Natural killer cell (primary cell): Measurements from ENCODE around the gene SFTPA1. TPM values are rescaled to one million over a fixed set of nuclear protein-coding genes. Genes with fewer than 3 reads are reported as not detected.
A peak's percentile ranks its signal among the peaks of the same experiment; 100 is the strongest.
"Not testable (repeated sequence)": the region's sequence is repeated elsewhere in the genome, so short reads cannot be mapped to it uniquely, and the experiment has no call there.

Experiments used
- ATAC-seq, 3 donors: fragments of 150-1000 bp in 2 of 3; fragments of 200-7000 bp in 1 of 3; cut with Tn5 transposase; 1 replicate in 1 of 3; 2 replicates in 2 of 3; pipeline ENCODE4 v1.10.0; 2021; ENCODE audit warnings: mild to moderate bottlenecking in 2 of 3, moderate library complexity in 2 of 3
- DNase-seq, 2 donors: peaks; one replicate each; pipeline versions ENCODE4 v3.0.0 to v3.0.0-alpha.2; 2013 to 2021; ENCODE audit warnings: mixed read lengths in 1 of 2
- H3K27ac ChIP-seq: one replicate; pipeline ENCODE4 v1.5.1; 2013; ENCODE audit warnings: mild to moderate bottlenecking, low read length
- H3K27me3 ChIP-seq: one replicate; pipeline ENCODE4 v1.6.1; 2013; ENCODE audit warnings: low read length; ENCODE audit not compliant: control insufficient read depth, insufficient read depth
- H3K36me3 ChIP-seq: one replicate; pipeline ENCODE4 v1.6.1; 2013; ENCODE audit warnings: low read length; ENCODE audit not compliant: control insufficient read depth, insufficient read depth
- H3K4me1 ChIP-seq: one replicate; pipeline ENCODE4 v1.6.1; 2013; ENCODE audit warnings: low read length; ENCODE audit not compliant: control insufficient read depth, insufficient read depth
- H3K4me3 ChIP-seq: one replicate; pipeline ENCODE4 v1.5.1; 2013; ENCODE audit warnings: low read length
- H3K9me3 ChIP-seq: one replicate; pipeline ENCODE4 v1.6.1; 2013; ENCODE audit warnings: low read length; ENCODE audit not compliant: control insufficient read depth, insufficient read depth
- H3K27ac Mint-ChIP-seq, 2 donors: one replicate each; pipeline ENCODE4 v1.8.0; 2022; ENCODE audit warnings: mild to moderate bottlenecking in 2 of 2, mixed read lengths in 2 of 2, moderate library complexity in 1 of 2
- H3K27me3 Mint-ChIP-seq, 2 donors: one replicate each; pipeline ENCODE4 v1.8.0; 2022; ENCODE audit warnings: low read depth in 2 of 2, mixed read lengths in 2 of 2
- H3K36me3 Mint-ChIP-seq: one replicate; pipeline ENCODE4 v1.8.0; 2022; ENCODE audit warnings: mixed read lengths
- H3K4me1 Mint-ChIP-seq, 2 donors: one replicate each; pipeline ENCODE4 v1.8.0; 2022; ENCODE audit warnings: mixed read lengths in 2 of 2
- H3K4me3 Mint-ChIP-seq: one replicate; pipeline ENCODE4 v1.8.0; 2022; ENCODE audit warnings: mild to moderate bottlenecking, moderate library complexity, mixed read lengths
- H3K9me3 Mint-ChIP-seq, 2 donors: one replicate each; pipeline ENCODE4 v1.8.0; 2022; ENCODE audit warnings: mixed read lengths in 2 of 2
- WGBS: methylation state at CpG from one replicate; pipeline ENCODE4 v1.1.7; 2013; ENCODE audit warnings: missing lambda C conversion rate; ENCODE audit not compliant: insufficient coverage; 5-methylcytosine and 5-hydroxymethylcytosine counted together
- intact Hi-C: fragments of 100-400 bp; cut with micrococcal nuclease; formaldehyde crosslinking; loops from one replicate; pipeline ENCODE4 v1.14.2; 2022
- total RNA-seq, 4 donors: library from RNA; stranded (reverse); fragments of 120-200 nt in 1 of 4; gene quantifications; one replicate each; pipeline versions ENCODE4 v1.2.3 to v1.2.4, GENCODE V29; 2013 to 2022
- TF ChIP-seq, protein P1 (sequence below): fragments of 200-600 bp; IDR thresholded peaks from one replicate; pipeline ENCODE4 v1.8.0; 2022; ENCODE audit warnings: antibody characterized with exemption

The SFTPA1 gene
- total RNA-seq, 3 donors from 2014 or later (not counting 1 experiment from before 2014, with no cell fraction given) = not detected

DNA sequence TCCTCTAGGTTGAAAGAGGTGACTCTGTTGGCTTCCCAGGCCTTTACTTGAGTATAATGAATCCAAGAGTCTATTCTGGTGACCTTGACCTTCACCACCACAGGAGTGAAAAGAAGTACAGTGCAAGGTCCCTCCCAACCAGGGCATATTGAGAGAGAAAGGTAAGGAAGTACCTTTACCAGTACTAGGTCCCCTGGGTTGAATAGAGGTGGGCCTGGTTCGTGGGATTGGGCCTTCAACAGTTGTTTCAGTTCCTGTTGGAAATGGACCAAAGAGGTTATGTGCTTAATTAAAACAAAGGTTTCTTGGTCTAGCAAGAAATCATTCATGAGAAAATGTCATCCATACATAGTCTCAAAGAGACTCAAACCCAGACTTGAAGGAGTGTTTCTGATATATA, 6.4 kb upstream of the SFTPA1 start:
- Mint-ChIP-seq H3K36me3 (no peaks in the 10 kb centered on the region), H3K27ac (no peak overlapping the region), H3K4me1 (no peaks in the 10 kb centered on the region), H3K9me3 (no peaks in the 10 kb centered on the region), H3K27me3 (peaks cover 10 to 13% of the 10 kb centered on the region in 2 donors), H3K4me3 (no peak overlapping the region)
- no peaks in the 10 kb centered on the region for H3K27me3 ChIP-seq
- H3K9me3 ChIP-seq = no peaks in the 10 kb centered on the region
- intact Hi-C loops = loop anchor here (10.0 kb wide), 1 partner anchor 229 kb away; no protein-coding TSS in a partner anchor
- ATAC-seq = no peak
- 38% methylated on average over 1 of the region's 1 CpG for WGBS
- H3K36me3 ChIP-seq = no peaks in the 10 kb centered on the region
- TF ChIP-seq, protein P1, sequence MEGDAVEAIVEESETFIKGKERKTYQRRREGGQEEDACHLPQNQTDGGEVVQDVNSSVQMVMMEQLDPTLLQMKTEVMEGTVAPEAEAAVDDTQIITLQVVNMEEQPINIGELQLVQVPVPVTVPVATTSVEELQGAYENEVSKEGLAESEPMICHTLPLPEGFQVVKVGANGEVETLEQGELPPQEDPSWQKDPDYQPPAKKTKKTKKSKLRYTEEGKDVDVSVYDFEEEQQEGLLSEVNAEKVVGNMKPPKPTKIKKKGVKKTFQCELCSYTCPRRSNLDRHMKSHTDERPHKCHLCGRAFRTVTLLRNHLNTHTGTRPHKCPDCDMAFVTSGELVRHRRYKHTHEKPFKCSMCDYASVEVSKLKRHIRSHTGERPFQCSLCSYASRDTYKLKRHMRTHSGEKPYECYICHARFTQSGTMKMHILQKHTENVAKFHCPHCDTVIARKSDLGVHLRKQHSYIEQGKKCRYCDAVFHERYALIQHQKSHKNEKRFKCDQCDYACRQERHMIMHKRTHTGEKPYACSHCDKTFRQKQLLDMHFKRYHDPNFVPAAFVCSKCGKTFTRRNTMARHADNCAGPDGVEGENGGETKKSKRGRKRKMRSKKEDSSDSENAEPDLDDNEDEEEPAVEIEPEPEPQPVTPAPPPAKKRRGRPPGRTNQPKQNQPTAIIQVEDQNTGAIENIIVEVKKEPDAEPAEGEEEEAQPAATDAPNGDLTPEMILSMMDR = no peak
- no peak overlapping the region for H3K4me3 ChIP-seq
- DNase-seq = no peak
- no peak overlapping the region for H3K27ac ChIP-seq
- no peaks in the 10 kb centered on the region for H3K4me1 ChIP-seq

DNA sequence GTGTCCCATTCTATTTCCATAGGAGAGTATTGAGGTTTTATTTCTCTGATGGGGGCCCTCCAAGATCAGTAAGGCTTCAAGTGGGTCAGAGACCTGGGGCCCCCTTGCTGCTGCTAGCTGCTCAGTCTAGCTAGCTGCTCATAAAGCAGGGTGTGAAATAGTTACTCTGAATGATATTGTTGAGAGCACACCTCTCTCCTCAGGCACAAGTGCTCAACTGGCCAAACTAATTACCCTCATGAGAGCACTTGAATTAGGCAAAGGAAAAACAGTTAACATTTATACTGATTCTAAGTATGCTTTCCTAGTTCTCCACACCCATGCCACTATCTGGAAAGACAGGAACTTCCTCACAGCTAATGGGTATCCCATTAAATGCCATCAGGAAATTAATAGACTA, 5.4 kb upstream of the SFTPA1 start:
- H3K27ac Mint-ChIP-seq = no peak overlapping the region
- no peak overlapping the region for H3K4me3 Mint-ChIP-seq
- peaks cover 5 to 10% of the 10 kb centered on the region in 2 donors for H3K27me3 Mint-ChIP-seq
- ATAC-seq (no peak), DNase-seq (no peak)
- no peaks in the 10 kb centered on the region for H3K9me3 ChIP-seq
- H3K4me1 Mint-ChIP-seq = no peaks in the 10 kb centered on the region
- no peaks in the 10 kb centered on the region for H3K9me3 Mint-ChIP-seq
- H3K36me3 ChIP-seq = no peaks in the 10 kb centered on the region
- intact Hi-C loops = loop anchor here (10.0 kb wide), 1 partner anchor 231 kb away; no protein-coding TSS in a partner anchor
- H3K27ac ChIP-seq = no peak overlapping the region
- no peaks in the 10 kb centered on the region for H3K4me1 ChIP-seq
- TF ChIP-seq, protein P1 = no peak
- H3K27me3 ChIP-seq = no peaks in the 10 kb centered on the region
- no peak overlapping the region for H3K4me3 ChIP-seq
- no peaks in the 10 kb centered on the region for H3K36me3 Mint-ChIP-seq

DNA sequence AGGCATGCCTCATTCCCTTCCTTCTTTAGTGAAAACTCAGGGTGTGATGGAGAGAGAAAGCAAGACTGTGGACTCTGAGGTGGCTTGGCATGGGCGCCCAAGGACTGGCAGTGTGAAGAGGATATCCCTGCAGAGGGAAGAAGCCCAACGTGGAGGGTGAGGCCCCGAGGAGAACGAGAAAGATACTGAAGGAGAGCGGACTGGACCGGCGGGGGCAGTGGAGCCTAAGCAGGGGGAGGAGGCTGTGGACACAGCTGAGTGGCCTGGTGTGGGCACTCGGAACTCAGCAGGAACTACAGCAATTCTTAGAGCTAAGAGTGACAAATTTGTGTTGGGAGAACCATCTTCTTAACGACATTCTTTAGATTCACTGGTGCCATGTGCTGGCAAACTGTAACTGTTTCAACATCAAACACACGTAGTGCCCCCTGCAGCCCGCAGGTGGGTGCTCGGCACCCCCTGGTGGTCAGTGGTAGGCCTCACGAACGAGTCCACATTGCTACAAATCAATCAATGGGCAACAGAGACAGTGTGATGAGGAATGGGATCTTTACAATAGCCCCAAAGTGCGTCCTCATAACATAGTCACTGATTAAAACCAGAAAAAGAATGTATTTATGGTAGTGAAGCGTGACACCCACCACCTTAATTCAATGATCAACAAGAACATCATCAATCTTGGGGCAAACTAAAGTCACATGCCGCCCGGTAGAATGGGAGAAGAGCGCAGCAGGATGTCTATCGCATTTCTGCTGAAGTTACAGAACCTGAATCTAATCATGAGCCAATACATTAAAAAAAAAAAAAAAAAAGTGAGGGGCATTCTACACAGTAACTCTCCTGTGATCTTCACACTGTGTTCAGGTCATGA, 2.0 kb upstream of the SFTPA1 start:
- H3K9me3 Mint-ChIP-seq = no peaks in the 10 kb centered on the region
- peak in 1 of 2 donors; percentile 55 for DNase-seq
- H3K4me1 Mint-ChIP-seq = no peaks in the 10 kb centered on the region
- H3K4me3 Mint-ChIP-seq = no peak overlapping the region
- TF ChIP-seq, protein P1 = peak; percentile 34
- no peaks in the 10 kb centered on the region for H3K27me3 ChIP-seq
- H3K27ac Mint-ChIP-seq = no peak overlapping the region
- intact Hi-C loops = loop anchor here (10.0 kb wide), 1 partner anchor 234 kb away; no protein-coding TSS in a partner anchor
- H3K36me3 Mint-ChIP-seq = no peaks in the 10 kb centered on the region
- WGBS = 64% methylated on average over 18 of the region's 20 CpGs
- no peaks in the 10 kb centered on the region for H3K9me3 ChIP-seq
- no peaks in the 10 kb centered on the region for H3K36me3 ChIP-seq
- peaks cover 0 to 11% of the 10 kb centered on the region in 2 donors for H3K27me3 Mint-ChIP-seq
- ATAC-seq = peak in 1 of 3 donors; percentile 43
- no peak overlapping the region for H3K27ac ChIP-seq
- H3K4me3 ChIP-seq = no peak overlapping the region
- H3K4me1 ChIP-seq = no peaks in the 10 kb centered on the region

DNA sequence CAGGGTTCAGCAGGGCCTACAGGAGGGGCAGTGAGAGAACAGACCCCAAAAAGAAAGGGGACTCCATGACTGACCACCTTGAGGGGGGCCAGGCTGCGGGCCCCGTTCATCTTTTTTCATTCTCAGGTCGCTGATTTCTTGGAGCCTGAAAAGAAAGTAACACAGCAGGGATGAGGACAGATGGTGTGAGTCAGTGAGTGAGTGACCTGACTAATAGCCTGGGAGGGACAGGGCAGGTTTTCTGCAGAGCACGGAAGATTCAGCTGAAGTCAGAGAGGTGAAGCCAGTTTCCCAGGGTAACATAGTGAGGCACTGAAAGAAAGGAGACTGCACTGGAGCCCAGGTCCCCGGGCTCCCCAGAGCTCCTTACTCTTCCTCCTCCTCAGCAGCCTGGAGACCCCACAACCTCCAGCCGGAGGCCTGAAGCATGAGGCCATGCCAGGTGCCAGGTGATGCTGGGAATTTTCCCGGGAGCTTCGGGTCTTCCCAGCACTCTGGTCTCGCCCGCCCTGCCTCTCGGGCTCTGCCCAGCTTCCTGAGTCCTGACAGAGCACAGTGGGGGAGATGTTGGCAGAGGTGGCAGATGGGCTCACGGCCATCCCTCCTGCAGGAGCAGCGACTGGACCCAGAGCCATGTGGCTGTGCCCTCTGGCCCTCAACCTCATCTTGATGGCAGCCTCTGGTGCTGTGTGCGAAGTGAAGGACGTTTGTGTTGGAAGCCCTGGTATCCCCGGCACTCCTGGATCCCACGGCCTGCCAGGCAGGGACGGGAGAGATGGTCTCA, 646 bp downstream of the SFTPA1 start:
- H3K4me3 Mint-ChIP-seq, DNase-seq, H3K4me3 ChIP-seq, H3K36me3 Mint-ChIP-seq, H3K4me1 ChIP-seq, H3K27me3 ChIP-seq, H3K36me3 ChIP-seq, H3K4me1 Mint-ChIP-seq, H3K9me3 Mint-ChIP-seq, ATAC-seq, H3K27ac Mint-ChIP-seq, H3K27ac ChIP-seq, H3K9me3 ChIP-seq, intact Hi-C loops: not testable (repeated sequence)
- H3K27me3 Mint-ChIP-seq = peaks cover 0 to 11% of the 10 kb centered on the region in 2 donors
- 90% methylated on average over 13 of the region's 18 CpGs for WGBS
